ENCODE measurements around the gene RAB3C. TPM values are rescaled to one million over a fixed set of nuclear protein-coding genes. Genes with fewer than 3 reads are reported as not detected.
"Not testable (repeated sequence)": the region's sequence is repeated elsewhere in the genome, so short reads cannot be mapped to it uniquely, and the experiment has no call there.

RAB3C gene, protein sequence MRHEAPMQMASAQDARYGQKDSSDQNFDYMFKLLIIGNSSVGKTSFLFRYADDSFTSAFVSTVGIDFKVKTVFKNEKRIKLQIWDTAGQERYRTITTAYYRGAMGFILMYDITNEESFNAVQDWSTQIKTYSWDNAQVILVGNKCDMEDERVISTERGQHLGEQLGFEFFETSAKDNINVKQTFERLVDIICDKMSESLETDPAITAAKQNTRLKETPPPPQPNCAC
- total RNA-seq, result 0.84 TPM
- long read RNA-seq, result 0 reads

DNA sequence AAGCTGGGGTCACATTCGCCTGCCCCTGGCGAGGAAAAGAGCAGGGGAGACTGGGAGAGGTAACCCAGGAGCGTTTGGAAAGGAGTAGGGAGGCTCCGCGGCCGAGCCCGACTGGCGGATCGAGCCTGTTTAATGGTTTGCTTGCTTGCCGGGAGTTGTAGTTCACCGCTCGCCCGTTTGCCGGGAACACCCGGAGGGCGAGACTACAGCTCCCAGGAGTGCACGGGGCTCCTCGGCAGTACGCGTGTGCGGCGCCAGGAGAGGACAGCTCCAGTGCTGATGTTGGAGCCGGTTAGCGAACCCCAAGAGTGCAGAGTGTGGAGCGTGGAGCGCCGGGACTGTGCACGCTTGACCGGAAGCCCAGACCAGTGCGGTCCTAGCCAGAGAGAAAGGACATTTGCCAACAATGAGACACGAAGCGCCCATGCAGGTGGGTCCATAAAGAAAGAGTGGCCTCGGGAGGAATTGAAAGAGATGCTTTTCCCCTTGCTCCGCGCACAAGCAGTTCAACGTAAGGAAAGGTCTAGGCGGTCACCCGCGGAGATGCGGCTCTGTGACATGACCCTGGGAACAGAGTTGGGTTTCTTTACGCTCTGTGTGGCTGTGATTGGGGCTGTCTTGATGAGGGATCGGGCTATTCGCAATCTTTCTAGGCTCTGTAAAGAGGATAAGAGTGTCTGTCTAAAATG lies at the start of gene RAB3C:
RAB3C (plus strand) TSS at position 273 of the 689 bp plus-strand sequence; CDS start at position 407, 134 bp downstream.
- peak; percentile 100 for ATAC-seq
- peak; percentile 92 for DNase-seq
- intact Hi-C loops (cut with micrococcal nuclease), result no loop called here

- DNase-seq; intact Hi-C loops (cut with micrococcal nuclease); ATAC-seq: not testable (repeated sequence)
Measured at GRCh38 chr5:58541935-58542334, 40.9 kb upstream of the RAB3C start.

DNA sequence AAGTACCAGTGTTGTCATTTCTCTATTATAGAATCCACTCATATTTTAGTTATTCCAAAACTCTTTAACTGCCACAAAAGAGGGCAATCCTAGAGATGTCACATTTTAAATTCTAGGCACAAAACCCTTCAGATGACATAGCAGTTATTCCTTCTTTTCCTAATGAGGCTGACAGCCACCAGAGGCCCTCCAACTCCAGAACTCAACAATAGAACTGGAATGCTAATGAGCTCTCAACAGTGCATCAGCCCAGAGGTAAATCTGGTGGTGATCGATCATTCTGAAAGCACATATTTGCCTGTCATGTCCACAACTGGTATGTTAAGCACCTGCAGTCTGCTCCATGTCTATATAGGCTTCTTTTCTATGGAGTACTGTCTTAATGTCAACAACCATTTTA lies 40.2 kb upstream of the RAB3C start:
- no peak for DNase-seq
- ATAC-seq, result no peak
- intact Hi-C loops (cut with micrococcal nuclease), result no loop called here

DNA sequence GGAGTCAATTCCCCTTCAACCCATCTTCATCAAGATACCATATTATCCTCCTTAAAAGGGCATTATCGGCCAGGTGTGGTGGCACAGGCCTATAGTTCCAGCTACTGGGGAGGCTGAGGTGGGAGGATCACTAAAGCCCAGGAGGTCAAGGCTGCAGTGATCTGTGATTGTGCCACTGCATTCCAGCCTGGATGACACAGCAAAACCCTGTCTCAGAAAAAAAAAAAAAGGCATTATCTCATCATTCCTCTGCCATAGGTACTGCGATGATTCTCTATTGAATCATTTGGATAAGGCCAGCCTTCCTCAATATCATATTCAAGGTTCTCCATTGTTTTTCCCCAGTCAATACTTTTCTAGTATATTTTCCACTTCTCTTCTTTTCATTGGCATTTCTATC lies 39.2 kb upstream of the RAB3C start:
- intact Hi-C loops (cut with micrococcal nuclease), result no loop called here
- ATAC-seq, result no peak
- no peak for DNase-seq

- intact Hi-C loops (cut with micrococcal nuclease), result no loop called here
- no peak for ATAC-seq
Measured at GRCh38 chr5:58544195-58544594, 38.7 kb upstream of the RAB3C start.

GRCh38 chr5:58544926-58545325 lies 37.9 kb upstream of the RAB3C start:
- ATAC-seq (no peak), DNase-seq (no peak)
- intact Hi-C loops (cut with micrococcal nuclease), result no loop called here

More at GRCh38 chr5:58544195-58544594, 38.7 kb upstream of the RAB3C start:
- no peak for DNase-seq

GRCh38 chr5:58545912-58546311 lies 37.0 kb upstream of the RAB3C start:
- ATAC-seq (no peak), DNase-seq (no peak)
- intact Hi-C loops (cut with micrococcal nuclease), result no loop called here

- no peak for DNase-seq
- intact Hi-C loops (cut with micrococcal nuclease), result no loop called here
- ATAC-seq, result no peak
Measured at GRCh38 chr5:58548068-58548467, 34.8 kb upstream of the RAB3C start.

- ATAC-seq, result no peak
- no peak for DNase-seq
Measured at GRCh38 chr5:58551492-58551891, 31.4 kb upstream of the RAB3C start.

DNA sequence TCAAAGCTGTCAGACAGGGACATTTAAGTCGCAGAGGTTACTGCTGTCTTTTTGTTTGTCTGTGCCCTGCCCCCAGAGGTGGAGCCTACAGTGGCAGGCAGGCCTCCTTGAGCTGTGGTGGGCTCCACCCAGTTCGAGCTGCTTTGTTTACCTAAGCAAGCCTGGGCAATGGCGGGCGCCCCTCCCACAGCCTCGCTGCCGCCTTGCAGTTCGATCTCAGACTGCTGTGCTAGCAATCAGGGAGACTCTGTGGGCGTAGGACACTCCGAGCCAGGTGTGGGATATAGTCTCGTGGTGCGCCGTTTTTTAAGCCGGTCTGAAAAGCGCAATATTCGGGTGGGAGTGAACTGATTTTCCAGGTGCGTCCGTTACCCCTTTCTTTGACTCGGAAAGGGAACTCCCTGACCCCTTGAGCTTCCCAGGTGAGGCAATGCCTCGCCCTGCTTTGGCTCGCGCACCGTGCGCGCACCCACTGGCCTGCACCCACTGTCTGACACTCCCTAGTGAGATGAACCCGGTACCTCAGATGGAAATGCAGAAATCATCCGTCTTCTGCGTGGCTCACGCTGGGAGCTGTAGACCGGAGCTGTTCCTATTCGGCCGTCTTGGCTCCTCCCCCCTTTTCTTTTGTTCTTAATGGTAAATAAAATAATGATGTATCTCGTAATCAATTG lies 25.1 kb upstream of the RAB3C start:
- intact Hi-C loops (cut with micrococcal nuclease); DNase-seq; ATAC-seq: not testable (repeated sequence)

More at GRCh38 chr5:58551492-58551891, 31.4 kb upstream of the RAB3C start:
- intact Hi-C loops (cut with micrococcal nuclease), result no loop called here

- intact Hi-C loops (cut with micrococcal nuclease); DNase-seq; ATAC-seq: not testable (repeated sequence)
Measured at GRCh38 chr5:58563016-58563700, 19.7 kb upstream of the RAB3C start.

- DNase-seq; intact Hi-C loops (cut with micrococcal nuclease); ATAC-seq: not testable (repeated sequence)
Measured at GRCh38 chr5:58564043-58564832, 18.6 kb upstream of the RAB3C start.

DNA sequence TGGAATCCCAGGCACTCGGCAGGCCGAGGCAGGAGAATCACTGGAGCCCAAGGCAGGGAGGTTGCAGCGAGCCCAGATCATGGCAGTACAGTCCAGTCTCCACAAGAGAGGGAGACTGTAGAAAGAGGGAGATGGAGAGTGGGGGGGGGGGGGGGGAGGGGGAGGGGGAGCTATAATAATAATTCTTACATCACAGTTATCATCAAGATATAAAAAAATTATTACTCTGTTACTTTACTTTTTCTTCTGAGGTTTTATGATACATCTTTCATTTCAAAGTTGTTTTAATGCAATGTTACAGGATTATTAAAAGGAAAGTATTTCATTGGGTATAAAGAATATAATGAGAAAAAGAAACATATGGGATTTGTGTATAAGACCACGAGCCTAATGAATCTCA lies 17.8 kb upstream of the RAB3C start:
- DNase-seq (no peak), ATAC-seq (no peak)
- intact Hi-C loops (cut with micrococcal nuclease), result no loop called here

DNA sequence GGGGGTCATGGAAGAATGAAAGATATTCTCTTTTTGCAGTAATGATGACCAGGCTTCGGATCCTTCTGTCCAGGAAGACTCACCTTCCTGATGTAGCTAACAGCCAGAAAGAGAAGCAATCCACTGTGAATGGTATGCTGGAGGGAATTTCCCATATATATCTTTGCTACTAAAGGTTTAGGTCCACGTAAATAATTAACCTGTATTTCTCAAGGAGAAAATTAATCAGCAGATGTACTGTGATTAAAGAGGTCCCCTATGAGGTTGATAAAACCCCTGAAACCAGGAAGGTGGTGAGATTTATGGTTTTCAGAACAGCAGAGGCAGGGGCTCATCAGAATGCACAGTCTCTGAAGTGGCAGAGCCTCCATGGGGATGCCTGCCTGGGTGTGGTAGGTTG lies 11.4 kb upstream of the RAB3C start:
- intact Hi-C loops (cut with micrococcal nuclease), result no loop called here
- DNase-seq (no peak), ATAC-seq (no peak)

DNA sequence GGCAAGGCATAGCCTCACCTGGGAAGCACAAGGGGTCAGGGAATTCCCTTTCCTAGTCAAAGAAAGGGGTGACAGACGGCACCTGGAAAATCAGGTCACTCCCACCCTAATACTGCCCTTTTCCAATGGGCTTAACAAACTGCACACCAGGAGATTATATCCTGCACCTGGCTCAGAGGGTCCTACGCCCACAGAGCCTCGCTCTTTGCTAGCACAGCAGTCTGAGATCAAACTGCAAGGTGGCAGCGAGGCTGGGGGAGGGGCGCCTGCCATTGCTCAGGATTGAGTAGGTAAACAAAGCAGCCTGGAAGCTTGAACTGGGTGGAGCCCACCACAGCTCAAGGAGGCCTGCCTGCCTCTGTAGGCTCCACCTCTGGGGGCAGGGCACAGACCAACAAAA lies 9.9 kb upstream of the RAB3C start:
- ATAC-seq; intact Hi-C loops (cut with micrococcal nuclease); DNase-seq: not testable (repeated sequence)

- ATAC-seq (no peak), DNase-seq (no peak)
- intact Hi-C loops (cut with micrococcal nuclease), result no loop called here
Measured at GRCh38 chr5:58579781-58580180, 3.1 kb upstream of the RAB3C start.

DNA sequence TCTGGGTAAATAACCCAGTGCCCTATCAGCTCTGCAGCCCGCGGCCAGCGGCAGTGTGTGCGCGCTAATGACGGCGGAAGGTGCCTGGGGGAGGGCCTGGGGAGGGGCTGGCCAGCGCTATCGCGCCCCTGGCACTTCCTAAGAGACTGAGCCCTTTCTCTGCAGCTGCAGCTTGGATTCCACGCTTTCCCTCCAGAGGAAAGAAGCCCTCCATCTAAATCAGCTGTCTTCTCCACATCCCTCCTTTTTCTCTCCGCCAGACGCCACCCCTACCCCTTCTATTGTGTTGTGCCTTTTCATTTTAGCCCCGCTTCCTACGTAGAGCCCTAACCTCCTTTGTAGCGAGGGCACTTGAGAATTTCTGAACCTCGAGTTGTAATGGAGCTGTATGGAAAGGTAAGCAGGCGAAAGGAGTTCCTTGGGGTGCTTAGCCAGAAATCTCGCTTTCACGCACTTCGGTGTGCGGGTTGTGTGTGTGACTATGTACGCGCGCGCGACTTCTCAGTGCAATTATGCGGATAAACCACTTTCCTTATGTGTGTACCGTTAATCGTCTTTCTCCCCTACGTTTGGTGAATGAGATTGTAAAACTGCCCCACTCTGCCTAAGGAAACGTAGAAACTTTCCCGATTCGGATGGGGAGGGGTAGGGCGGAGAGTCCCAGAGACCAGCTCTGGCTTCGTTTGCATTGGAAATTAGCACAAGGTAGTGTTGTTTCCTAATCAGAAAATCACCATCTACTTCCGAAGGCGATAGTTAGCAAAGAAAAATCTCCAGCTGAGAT lies 664 bp upstream of the RAB3C start:
- DNase-seq, result no peak

GRCh38 chr5:58595952-58596351 lies 13.1 kb downstream of the RAB3C start:
- no peak for ATAC-seq
- intact Hi-C loops (cut with micrococcal nuclease), result no loop called here

More for the DNA sequence above, 664 bp upstream of the RAB3C start:
- intact Hi-C loops (cut with micrococcal nuclease), result no loop called here
- ATAC-seq, result peak; percentile 24

More at GRCh38 chr5:58595952-58596351, 13.1 kb downstream of the RAB3C start:
- no peak for DNase-seq

Measured in left ventricle myocardium superior (tissue), 1 donor.